Measurements from ENCODE around the gene ATP6V0A4.

- no peak for TF ChIP-seq NFRKB (IDR thresholded peaks at IDR 0.05)
- no peak for TF ChIP-seq L3MBTL2 (conservative IDR thresholded peaks at IDR 0.05)
Measured at GRCh38 chr7:138741453-138741735, 56.6 kb downstream of the ATP6V0A4 start.
